ENCODE data around the gene CDC45. TPM values are rescaled to one million over a fixed set of nuclear protein-coding genes. Genes with fewer than 3 reads are reported as not detected.

Gene CDC45
- total RNA-seq, 2 experiments from 2014 or later = 103 to 111 TPM

- ATAC-seq (peak; percentile 82), DNase-seq (peak; percentile 86)
- Mint-ChIP-seq H3K27ac (peak overlapping the region; percentile 86), H3K4me3 (peak overlapping the region; percentile 87), H3K27me3 (no peaks in the 10 kb centered on the region), H3K4me1 (peaks cover 36% of the 10 kb centered on the region), H3K9me3 (ENCODE audit: low read depth) (no peaks in the 10 kb centered on the region), H3K36me3 (ENCODE audit: low read depth) (peaks cover 40% of the 10 kb centered on the region)
- CTCF ChIA-PET = no interaction called here
- intact Hi-C loops (cut with DNase I, micrococcal nuclease) = loop anchor here in 1 of 2 experiments (5.0 kb wide), 1 partner anchor 272 kb away; the partner anchor contains the start of gene SLC25A1
- POLR2A ChIA-PET = interaction anchor here (0.6 to 1.0 kb wide), 2 partner anchors 12 to 49 kb away, joined by 3 to 5 read pairs; no protein-coding TSS in a partner anchor
These were observed 30.8 kb upstream of the CDC45 start for GRCh38 chr22:19448739-19449421.

GRCh38 chr22:19449422-19449767 is 30.3 kb upstream of the CDC45 start:
- H3K9me3 Mint-ChIP-seq (ENCODE audit: low read depth) = no peaks in the 10 kb centered on the region
- DNase-seq (no peak), ATAC-seq (no peak)
- H3K27ac Mint-ChIP-seq = peak overlapping the region; percentile 86
- H3K36me3 Mint-ChIP-seq (ENCODE audit: low read depth) = peaks cover 45% of the 10 kb centered on the region
- ChIA-PET POLR2A (interaction anchor here (1.0 kb wide), 1 partner anchor 13 kb away, joined by 5 read pairs; no protein-coding TSS in a partner anchor), CTCF (no interaction called here)
- no peak overlapping the region for H3K4me3 Mint-ChIP-seq
- H3K4me1 Mint-ChIP-seq = peaks cover 37% of the 10 kb centered on the region
- no peaks in the 10 kb centered on the region for H3K27me3 Mint-ChIP-seq
- intact Hi-C loops (cut with DNase I, micrococcal nuclease) = loop anchor here in 1 of 2 experiments (5.0 kb wide), 1 partner anchor 272 kb away; the partner anchor contains the start of gene SLC25A1

DNA sequence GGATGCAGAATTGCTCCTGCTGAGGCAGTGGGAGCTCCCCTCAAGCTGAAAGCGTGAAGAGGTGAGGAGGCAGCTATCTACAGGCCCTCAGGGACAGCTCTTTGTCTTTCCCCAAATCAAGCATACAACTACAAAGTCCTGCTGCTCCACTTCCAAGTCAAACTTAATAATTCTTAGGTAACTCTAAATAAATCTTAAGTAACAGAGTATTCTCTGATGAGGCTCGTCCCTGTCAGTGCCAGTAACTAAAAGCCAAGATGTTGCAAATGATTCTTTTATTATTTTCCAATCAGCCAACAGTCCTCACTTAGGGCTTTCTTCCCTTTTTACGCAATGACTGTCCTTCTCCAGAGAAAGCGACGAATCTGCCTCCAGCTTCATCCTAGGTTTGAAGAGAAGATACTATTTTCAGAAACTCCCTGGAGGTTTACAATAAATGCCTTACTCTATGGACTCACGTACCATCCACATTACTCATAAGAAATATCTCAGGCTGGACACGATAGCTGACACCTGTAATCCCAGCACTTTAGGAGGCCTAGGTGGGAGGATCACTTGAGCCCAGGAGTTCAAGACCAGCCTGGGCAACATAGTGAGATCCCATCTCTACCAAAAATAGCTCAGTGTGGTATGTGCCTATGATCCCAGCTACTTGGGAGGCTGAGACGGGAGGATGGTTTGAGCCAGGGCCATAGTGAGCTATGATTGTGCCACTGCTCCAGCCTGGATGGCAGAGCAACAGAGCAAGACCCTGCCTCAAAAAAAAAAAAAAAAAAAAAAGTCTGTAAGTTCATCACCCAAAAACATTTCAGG is 29.2 kb upstream of the CDC45 start:
- H3K9me3 Mint-ChIP-seq (ENCODE audit: low read depth) = no peaks in the 10 kb centered on the region
- peaks cover 31% of the 10 kb centered on the region for H3K4me1 Mint-ChIP-seq
- ChIA-PET CTCF (no interaction called here), POLR2A (interaction anchor here (0.6 kb wide), 1 partner anchor 17 kb away, joined by 3 read pairs; no protein-coding TSS in a partner anchor)
- peak overlapping the region; percentile 72 for H3K27ac Mint-ChIP-seq
- DNase-seq (no peak), ATAC-seq (no peak)
- H3K4me3 Mint-ChIP-seq = no peak overlapping the region
- H3K27me3 Mint-ChIP-seq = no peaks in the 10 kb centered on the region
- intact Hi-C loops (cut with DNase I, micrococcal nuclease) = loop anchor here in 1 of 2 experiments (10.0 kb wide), 1 partner anchor 54 kb away; no protein-coding TSS in a partner anchor
- peaks cover 49% of the 10 kb centered on the region for H3K36me3 Mint-ChIP-seq (ENCODE audit: low read depth)

- DNase-seq (no peak), ATAC-seq (no peak)
- Mint-ChIP-seq H3K4me1 (peaks cover 26% of the 10 kb centered on the region), H3K27me3 (no peaks in the 10 kb centered on the region), H3K4me3 (no peak overlapping the region), H3K36me3 (ENCODE audit: low read depth) (peaks cover 52% of the 10 kb centered on the region), H3K9me3 (ENCODE audit: low read depth) (no peaks in the 10 kb centered on the region), H3K27ac (peak overlapping the region; percentile 65)
- intact Hi-C loops (cut with DNase I, micrococcal nuclease) = loop anchor here in 1 of 2 experiments (10.0 kb wide), 1 partner anchor 53 kb away; no protein-coding TSS in a partner anchor
- ChIA-PET POLR2A (interaction anchor here (0.7 kb wide), 1 partner anchor 334 kb away, joined by 8 read pairs; no protein-coding TSS in a partner anchor), CTCF (interaction anchor here (0.6 kb wide), 1 partner anchor 228 kb away, joined by 3 read pairs; no protein-coding TSS in a partner anchor)
These were observed 28.1 kb upstream of the CDC45 start for GRCh38 chr22:19451570-19451969.

DNA sequence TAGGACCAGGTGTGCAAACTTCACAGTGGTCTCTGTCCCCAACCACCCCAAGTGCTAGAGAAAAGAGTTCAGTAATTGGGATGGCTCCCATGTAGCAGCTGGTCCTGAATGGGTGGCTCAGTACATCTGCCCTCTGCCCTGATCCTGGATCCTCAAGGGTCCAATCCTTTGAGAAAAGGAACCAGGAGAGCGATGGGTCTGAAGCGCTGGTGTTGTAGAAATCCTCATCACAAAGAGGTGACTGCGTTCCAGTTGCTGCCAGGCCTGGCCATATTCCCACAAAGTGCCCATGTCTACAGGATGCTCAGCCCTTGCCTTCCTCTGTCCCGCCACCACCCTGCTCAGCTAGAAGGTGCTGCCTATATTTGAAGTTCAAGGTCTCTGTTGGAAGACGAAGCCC is 26.0 kb upstream of the CDC45 start:
- ATAC-seq (no peak), DNase-seq (no peak)
- CTCF ChIA-PET = no interaction called here
- Mint-ChIP-seq H3K36me3 (ENCODE audit: low read depth) (peaks cover 55% of the 10 kb centered on the region), H3K9me3 (ENCODE audit: low read depth) (no peaks in the 10 kb centered on the region), H3K27me3 (no peaks in the 10 kb centered on the region), H3K27ac (no peak overlapping the region), H3K4me1 (peaks cover 14% of the 10 kb centered on the region), H3K4me3 (no peak overlapping the region)
- intact Hi-C loops (cut with DNase I, micrococcal nuclease) = loop anchor here in 1 of 2 experiments (10.0 kb wide), 1 partner anchor 51 kb away; no protein-coding TSS in a partner anchor
- POLR2A ChIA-PET = interaction anchor here (0.6 kb wide), 1 partner anchor 313 kb away, joined by 3 read pairs; no protein-coding TSS in a partner anchor

DNA sequence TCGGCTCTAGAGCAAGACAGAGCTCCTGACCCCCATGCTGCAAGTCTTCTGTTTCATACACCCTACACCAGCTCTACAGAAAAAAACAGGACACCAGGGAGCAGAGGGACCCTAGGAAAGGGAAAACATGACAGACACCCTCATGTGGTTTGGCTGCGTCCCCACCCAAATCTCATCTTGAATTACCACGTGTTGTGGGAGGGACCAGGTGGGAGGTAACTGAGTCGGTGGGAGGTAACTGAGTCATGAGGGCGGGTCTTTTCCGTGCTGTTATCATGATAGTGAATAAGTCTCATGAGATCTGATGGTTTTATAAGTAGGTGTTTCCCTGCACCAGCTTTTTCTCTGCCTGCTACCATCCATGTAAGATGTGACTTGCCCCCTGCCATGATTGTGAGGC is 25.6 kb upstream of the CDC45 start:
- intact Hi-C loops (cut with DNase I, micrococcal nuclease) = loop anchor here in 1 of 2 experiments (10.0 kb wide), 1 partner anchor 51 kb away; no protein-coding TSS in a partner anchor
- no peak overlapping the region for H3K4me3 Mint-ChIP-seq
- DNase-seq (no peak), ATAC-seq (no peak)
- peaks cover 55% of the 10 kb centered on the region for H3K36me3 Mint-ChIP-seq (ENCODE audit: low read depth)
- H3K9me3 Mint-ChIP-seq (ENCODE audit: low read depth) = no peaks in the 10 kb centered on the region
- no peaks in the 10 kb centered on the region for H3K27me3 Mint-ChIP-seq
- H3K4me1 Mint-ChIP-seq = peaks cover 9% of the 10 kb centered on the region
- POLR2A ChIA-PET = interaction anchor here (0.6 kb wide), 1 partner anchor 313 kb away, joined by 3 read pairs; no protein-coding TSS in a partner anchor
- CTCF ChIA-PET = no interaction called here
- peak overlapping the region; percentile 23 for H3K27ac Mint-ChIP-seq

DNA sequence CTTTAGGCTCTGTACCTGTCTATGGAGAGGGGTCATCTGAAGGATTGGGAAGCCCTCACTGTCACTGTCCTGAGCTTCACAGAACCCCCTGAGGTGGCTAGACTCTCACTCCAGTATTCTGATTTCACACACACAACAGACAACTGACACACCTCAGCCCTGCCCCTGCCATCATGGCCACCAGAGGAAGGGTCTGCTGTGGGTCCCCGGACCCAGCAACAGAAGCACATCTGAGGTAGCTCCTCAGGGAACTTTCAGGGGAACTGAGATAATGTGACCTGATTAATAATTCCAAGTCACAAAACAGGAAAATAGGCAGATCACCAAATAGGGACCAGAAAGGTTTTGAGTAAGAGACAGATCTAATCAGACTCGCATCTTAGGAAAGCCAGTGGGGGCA is 24.7 kb upstream of the CDC45 start:
- DNase-seq (no peak), ATAC-seq (no peak)
- Mint-ChIP-seq H3K4me1 (peaks cover 5% of the 10 kb centered on the region), H3K27me3 (no peaks in the 10 kb centered on the region), H3K9me3 (ENCODE audit: low read depth) (no peaks in the 10 kb centered on the region), H3K27ac (peak overlapping the region; percentile 15), H3K4me3 (no peak overlapping the region), H3K36me3 (ENCODE audit: low read depth) (peaks cover 56% of the 10 kb centered on the region)
- CTCF ChIA-PET = no interaction called here
- POLR2A ChIA-PET = no interaction called here
- intact Hi-C loops (cut with DNase I, micrococcal nuclease) = loop anchor here in 1 of 2 experiments (10.0 kb wide), 1 partner anchor 50 kb away; no protein-coding TSS in a partner anchor

DNA sequence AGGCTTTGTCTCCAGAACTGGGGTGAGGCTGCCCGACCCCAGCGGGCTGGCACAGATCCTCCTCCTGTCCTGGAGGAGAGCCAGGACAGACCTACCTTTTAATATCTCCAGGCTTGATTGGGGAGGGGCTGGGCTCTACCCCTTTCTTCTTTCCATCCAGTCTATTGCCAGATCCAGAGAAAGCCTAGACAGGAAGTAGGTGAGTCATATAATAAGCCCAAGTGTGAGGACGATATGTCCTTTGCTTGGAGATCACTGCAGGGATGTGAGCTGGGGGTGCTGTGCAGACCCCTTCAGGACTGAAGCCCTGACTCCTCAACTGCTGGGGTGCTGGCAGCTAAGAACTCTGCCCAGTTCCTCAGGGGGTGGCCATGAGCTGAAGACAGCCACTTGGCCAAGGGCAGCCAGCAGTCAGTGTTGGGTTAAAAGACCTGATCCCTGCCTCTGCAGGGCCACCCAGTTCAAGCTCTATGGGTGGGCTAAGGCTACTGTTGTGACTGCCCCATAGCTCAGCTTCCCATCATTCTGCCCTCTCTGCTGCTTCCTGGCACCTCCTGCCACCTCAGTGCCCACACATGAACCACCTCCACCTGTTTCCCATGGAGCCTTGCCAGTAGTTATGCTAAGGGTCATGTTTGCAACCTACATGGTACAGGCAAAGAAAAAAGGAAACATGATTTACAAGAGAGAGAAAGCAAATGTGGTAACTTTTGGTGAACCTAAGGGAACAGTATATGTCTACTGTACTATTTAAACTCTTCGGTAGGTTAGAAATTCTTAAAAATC is 23.9 kb upstream of the CDC45 start:
- Mint-ChIP-seq H3K4me3 (no peak overlapping the region), H3K36me3 (ENCODE audit: low read depth) (peaks cover 56% of the 10 kb centered on the region), H3K27me3 (no peaks in the 10 kb centered on the region), H3K27ac (no peak overlapping the region), H3K9me3 (ENCODE audit: low read depth) (no peaks in the 10 kb centered on the region), H3K4me1 (peaks cover 5% of the 10 kb centered on the region)
- ATAC-seq (no peak), DNase-seq (no peak)
- ChIA-PET CTCF (no interaction called here), POLR2A (interaction anchor here (0.6 kb wide), 1 partner anchor 22 kb away, joined by 4 read pairs; no protein-coding TSS in a partner anchor)
- intact Hi-C loops (cut with DNase I, micrococcal nuclease) = loop anchor here in 1 of 2 experiments (10.0 kb wide), 1 partner anchor 49 kb away; no protein-coding TSS in a partner anchor

GRCh38 chr22:19456541-19456940 is 23.2 kb upstream of the CDC45 start:
- H3K27me3 Mint-ChIP-seq = no peaks in the 10 kb centered on the region
- ATAC-seq (no peak), DNase-seq (no peak)
- H3K36me3 Mint-ChIP-seq (ENCODE audit: low read depth) = peaks cover 53% of the 10 kb centered on the region
- no peaks in the 10 kb centered on the region for H3K9me3 Mint-ChIP-seq (ENCODE audit: low read depth)
- POLR2A ChIA-PET = interaction anchor here (0.6 kb wide), 1 partner anchor 21 kb away, joined by 4 read pairs; no protein-coding TSS in a partner anchor
- H3K27ac Mint-ChIP-seq = no peak overlapping the region
- intact Hi-C loops (cut with DNase I, micrococcal nuclease) = loop anchor here in 1 of 2 experiments (10.0 kb wide), 1 partner anchor 48 kb away; no protein-coding TSS in a partner anchor
- CTCF ChIA-PET = no interaction called here
- peaks cover 5% of the 10 kb centered on the region for H3K4me1 Mint-ChIP-seq
- no peak overlapping the region for H3K4me3 Mint-ChIP-seq

- Mint-ChIP-seq H3K4me1 (peaks cover 5% of the 10 kb centered on the region), H3K36me3 (ENCODE audit: low read depth) (peaks cover 43% of the 10 kb centered on the region), H3K9me3 (ENCODE audit: low read depth) (no peaks in the 10 kb centered on the region), H3K4me3 (no peak overlapping the region), H3K27ac (no peak overlapping the region), H3K27me3 (no peaks in the 10 kb centered on the region)
- ATAC-seq = no peak
- ChIA-PET CTCF (no interaction called here), POLR2A (no interaction called here)
- no peak for DNase-seq
- intact Hi-C loops (cut with DNase I, micrococcal nuclease) = loop anchor here in 1 of 2 experiments (10.0 kb wide), 1 partner anchor 47 kb away; no protein-coding TSS in a partner anchor
These were observed 21.8 kb upstream of the CDC45 start for GRCh38 chr22:19457828-19458428.

Measured in activated CD4-positive, alpha-beta T cell treated with anti-CD3 and anti-CD28 coated beads for 36 hours (primary cell).